Stimulated activated CD4-positive, alpha-beta T cell treated with anti-CD3 and anti-CD28 coated beads, Interleukin-12 subunit alpha, Interleukin-12 subunit beta, amount 100 ng/mL, for 24 hours (primary cell): Measurements from ENCODE around the gene FAM131C.
"Not testable (repeated sequence)": the region's sequence is repeated elsewhere in the genome, so short reads cannot be mapped to it uniquely, and the experiment has no call there.

Source experiments
- DNase-seq, 2 experiments: peaks; one replicate each; pipeline ENCODE4 v3.0.0-alpha.2; 2020; ENCODE audit warnings: low read depth in 2 of 2

The FAM131C gene, protein sequence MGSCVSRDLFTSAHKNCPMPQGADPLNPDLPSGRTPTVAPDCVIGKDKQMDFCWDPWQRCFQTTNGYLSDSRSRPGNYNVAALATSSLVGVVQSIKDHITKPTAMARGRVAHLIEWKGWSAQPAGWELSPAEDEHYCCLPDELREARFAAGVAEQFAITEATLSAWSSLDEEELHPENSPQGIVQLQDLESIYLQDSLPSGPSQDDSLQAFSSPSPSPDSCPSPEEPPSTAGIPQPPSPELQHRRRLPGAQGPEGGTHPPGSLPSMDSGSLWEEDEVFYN

GRCh38 chr1:16073490-16074119 is at the start of gene FAM131C:
Gene FAM131C (minus strand): TSS chr1:16073651. CDS start chr1:16073442, 209 bp downstream.
- peak in 1 of 2 experiments; percentile 13 for DNase-seq

DNA sequence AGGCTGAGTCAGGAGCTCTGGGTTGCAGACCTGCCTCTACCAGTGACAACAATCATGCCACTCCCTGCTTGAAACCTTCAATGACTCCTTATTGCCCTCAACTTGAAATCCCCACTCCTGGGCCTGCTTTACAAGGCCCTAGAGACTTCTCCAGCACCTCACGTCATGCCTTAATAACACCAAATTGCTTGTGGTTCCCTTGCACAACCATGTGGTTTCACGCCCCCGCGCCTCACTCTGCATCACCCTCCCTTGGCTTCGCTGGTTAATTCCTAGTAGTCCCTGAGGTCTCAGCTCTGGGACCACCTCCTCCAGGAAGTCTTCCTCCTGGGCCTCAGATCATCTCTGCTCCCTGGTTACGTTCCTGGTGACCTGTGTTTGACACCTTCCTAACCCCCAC is 49.5 kb upstream of the FAM131C start:
- peak in 1 of 2 experiments; percentile 32 for DNase-seq

DNA sequence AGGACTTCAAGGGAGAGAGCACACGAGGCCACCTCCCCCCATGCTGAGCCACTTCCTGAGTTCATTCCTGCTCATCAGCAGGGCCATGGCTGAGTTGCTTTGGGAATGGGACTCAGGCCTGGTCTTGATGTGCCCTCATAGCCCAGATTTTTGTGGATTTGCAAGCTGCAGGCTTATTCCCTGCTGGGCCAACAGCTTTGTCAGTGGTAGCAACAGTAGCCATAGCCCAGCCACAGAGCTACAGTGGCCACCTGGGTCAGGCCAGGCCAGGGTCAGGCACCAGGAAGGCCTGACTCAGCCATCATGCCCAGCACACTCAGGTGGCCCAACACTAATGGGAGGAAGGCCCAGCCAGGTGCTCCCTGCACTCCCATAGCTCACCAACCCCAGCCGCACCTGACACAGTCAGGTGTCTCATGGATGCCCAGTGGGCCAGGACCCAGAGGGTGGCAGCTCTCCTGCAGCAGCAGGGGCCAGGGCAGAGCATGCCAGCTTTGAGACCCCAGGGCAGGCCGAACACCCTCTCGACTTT is 49.0 kb upstream of the FAM131C start:
- DNase-seq = no peak

- no peak for DNase-seq
These were observed 47.5 kb upstream of the FAM131C start for GRCh38 chr1:16120940-16121410.

GRCh38 chr1:16120407-16120806 is 47.0 kb upstream of the FAM131C start:
- DNase-seq = no peak

- DNase-seq = no peak
These were observed 46.5 kb upstream of the FAM131C start for GRCh38 chr1:16119926-16120325.

DNA sequence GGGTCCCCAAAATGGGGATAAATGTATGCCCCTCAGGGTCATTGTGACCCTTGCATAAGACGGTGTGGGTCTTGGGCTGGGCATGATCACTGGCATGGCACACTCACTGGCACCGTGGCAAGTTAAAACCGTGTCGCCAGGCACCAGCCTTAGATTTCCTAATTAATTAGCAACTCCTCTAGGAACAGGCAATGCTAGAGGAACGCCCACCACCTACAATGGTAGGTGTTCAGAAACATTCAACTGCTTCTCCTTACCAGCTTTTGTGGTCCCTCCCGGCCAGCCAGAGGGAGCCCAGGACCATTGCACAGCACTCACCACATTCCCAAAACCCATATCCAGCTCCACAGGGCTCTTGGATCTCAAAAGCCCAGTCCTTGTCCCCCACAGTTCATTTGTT is 46.1 kb upstream of the FAM131C start:
- no peak for DNase-seq

DNA sequence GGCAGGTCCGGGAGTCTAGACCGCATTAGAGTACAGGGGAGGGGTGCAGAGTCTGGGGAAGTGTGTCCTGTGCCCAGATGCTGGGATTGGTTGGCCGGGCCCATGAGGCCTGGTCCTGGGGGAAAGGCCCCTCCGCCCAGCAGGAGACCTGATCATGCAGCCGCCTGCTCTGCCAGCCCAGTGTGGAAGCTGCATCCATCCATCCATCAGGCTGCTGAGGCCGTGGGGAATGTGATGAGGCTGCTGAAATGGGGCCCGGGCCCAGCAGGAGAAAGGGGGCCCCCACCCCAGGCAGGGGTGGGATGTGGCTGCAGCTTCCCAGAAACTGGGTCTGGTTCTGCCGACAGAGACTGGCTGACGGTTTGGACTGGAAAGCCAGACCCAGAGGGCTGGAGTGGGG is 45.3 kb upstream of the FAM131C start:
- no peak for DNase-seq

DNA sequence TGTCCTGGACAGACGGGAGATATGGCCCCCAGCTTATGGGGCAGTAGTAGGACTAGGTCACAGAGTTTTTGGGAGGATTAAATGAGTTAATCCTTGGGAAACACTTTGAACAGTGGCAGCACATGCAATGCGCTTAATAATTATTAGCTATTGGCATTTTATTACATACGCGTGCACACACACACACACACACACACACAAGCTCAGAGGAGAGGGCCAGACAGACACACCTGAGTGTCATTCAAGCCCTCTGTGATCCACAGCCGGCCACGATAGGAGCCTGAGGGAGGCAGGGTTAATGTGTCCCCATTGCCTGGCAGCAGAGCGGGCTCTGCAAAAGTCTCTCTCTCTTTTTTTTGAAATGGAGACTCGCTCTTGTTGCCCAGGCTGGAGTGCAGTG is 44.5 kb upstream of the FAM131C start:
- DNase-seq = no peak

DNA sequence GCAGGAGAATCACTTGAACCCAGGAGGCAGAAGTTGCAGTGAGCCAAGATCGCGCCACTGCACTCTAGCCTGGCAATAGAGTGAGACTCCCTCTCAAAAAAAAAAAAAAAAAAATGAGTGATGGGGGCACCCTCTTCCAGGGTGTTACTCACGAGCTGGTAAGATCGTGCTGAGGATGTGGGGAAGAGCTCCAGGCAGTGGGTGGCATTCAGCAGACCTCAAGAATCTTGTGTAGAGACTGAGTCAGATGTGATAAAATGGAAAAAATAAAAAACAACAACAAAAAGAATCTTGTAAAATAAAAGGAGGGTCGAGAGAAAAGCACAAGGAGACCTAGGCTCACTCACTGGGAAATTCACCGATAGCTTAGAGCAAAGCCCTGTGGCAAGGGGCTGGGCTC is 43.9 kb upstream of the FAM131C start:
- no peak for DNase-seq

DNA sequence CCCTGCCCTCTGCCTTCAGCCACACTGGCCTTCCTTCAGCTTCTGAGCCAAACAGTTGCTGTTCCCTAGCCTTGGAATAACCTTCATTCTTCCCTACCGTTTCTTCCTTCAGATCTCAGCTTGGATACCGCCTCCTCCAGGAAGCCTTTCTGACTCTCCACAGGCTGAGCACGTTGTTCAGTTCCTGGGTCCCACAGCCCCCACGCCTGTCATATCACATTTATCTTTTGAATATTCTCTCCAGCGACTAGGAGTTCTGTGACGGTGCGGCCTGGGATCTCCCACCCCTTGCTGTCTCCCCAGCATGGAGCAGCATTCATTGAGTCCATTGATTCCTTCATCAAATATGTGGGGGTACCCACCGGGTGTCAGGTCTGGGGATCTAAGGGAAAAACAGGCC is 43.2 kb upstream of the FAM131C start:
- DNase-seq = no peak

DNA sequence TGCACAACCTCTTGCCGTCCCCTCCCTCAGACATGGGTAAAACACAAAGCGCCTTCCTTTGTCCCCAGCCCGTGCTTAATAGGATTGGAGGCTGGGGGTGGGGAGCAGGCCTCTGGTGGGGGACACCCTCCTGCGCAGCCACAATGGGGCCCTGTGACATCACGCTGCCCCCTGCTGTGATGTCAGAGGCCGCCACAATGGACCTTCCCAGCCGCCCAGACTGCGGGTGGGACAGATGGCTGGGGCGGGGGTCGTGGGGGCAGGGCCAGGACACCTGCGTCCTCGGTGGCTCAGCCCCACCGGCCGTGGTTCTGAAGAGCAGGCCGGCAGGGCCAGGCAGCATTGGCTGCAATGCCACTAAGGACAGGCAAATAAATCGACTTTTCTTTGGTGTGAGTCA is 42.6 kb upstream of the FAM131C start:
- no peak for DNase-seq

GRCh38 chr1:16115468-16115983 is 42.1 kb upstream of the FAM131C start:
- DNase-seq = no peak

- DNase-seq = no peak
These were observed 41.3 kb upstream of the FAM131C start for GRCh38 chr1:16114527-16115467.

- no peak for DNase-seq
These were observed 39.4 kb upstream of the FAM131C start for GRCh38 chr1:16112596-16113555.

DNA sequence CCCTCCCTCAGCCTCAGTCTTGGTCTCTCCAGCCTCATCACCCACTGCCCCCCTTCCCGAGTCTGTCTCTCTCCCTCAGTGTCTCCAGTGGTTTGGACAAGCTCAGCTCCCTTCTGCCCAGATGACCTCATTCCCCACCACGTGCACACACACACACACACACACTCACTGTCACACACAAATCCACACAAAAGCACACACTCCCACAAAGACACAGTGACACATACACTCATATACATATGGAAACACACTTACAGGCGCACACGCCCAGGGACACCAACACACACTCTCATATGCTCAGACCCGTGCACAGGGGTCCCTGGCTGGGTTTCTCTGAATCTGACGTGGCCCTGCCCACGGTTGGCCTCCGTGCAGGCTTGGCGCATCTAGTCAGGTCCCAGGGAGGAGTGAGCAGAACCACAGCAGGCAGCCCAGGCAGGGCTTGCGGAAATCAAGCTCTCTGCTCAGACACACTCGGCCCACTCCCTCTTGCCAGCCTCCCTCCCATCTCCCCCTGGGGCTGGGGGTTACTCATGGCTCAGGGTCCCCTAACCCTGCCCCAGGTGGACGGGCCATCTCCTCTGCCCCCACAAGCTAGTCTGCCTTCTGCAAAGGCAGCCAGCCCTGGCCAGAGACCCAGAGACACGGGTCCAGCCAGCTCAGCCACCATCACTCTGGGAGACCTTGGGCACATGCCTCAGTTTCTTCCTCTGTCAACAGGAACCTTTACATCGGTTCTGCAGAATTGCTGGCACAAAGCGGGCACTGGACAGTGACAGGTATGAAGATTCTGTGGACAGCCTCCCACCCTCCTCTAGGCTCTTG is 38.5 kb upstream of the FAM131C start:
- no peak for DNase-seq

GRCh38 chr1:16110884-16111283 is 37.4 kb upstream of the FAM131C start:
- DNase-seq = no peak

DNA sequence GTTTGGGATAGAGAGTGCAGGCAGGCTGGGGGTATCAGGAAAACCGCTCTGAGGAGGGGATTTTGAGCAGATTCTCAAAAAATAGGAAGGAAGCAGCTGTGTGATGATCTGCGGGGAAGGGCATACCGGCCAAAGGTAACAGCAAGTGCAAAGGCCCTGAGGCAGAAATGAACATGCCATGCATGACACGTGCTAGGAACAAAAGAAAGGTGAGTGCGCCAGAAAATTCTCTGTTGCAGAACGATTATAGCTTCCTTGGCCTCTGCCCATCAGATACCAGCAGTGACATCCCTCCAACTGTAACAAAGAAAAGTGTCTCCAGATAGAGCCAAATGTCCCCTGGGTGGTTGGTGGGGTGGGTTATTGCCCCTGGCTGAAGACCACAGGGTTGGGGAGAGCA is 37.0 kb upstream of the FAM131C start:
- DNase-seq = no peak

DNA sequence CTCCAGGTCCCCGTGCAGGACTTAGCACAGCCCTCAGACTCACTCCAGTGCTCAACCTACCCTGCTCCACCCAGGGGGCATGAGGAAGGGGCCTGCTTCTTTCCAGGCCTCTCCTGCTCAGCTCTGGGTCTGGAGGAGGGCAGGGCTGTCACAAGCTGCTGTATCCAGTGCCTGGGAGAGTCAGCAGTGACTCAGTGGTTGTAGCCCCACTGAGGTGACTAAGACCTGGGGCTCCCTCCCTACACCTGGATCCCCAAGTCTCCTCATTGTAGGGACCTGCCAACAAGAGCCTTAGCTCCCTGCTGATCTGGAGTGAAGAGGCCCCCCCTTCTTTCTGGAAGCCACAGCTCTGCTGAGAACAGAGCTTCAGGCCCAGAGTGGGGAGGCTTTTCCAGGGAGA is 36.1 kb upstream of the FAM131C start:
- DNase-seq = no peak

DNA sequence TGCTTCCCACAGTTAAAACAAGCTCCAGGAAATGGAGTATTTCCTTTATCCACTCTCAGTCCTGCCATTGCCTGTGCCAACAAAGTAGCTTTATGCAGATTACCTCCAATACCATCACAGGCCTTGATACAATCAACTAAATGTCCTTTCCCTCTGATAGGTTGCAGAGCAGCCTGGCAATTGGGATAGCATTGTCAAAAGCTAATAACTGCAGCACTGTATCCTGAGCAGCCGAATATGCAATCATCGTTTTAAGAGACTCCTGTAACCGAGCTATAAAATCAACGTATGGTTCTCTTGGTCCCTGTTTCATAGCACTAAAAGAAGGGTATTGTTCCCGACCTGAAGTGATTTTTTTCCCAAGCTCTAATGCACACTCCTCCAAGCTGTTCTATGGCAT is 33.6 kb upstream of the FAM131C start:
- not testable (repeated sequence) for DNase-seq
